ENCODE results near the gene MAN1C1. TPM values are rescaled to one million over a fixed set of nuclear protein-coding genes. Genes with fewer than 3 reads are reported as not detected.

Gene MAN1C1
- total RNA-seq, 1 experiment from 2014 or later, result 5.3 TPM

- no peak for DNase-seq (ENCODE audit: low spot score)
- in situ Hi-C loops (cut with HindIII; ENCODE audit: low sequenced_read_pairs), result no loop called here
Measured at GRCh38 chr1:25832336-25833037, 215.9 kb downstream of the MAN1C1 start.

- in situ Hi-C loops (cut with HindIII; ENCODE audit: low sequenced_read_pairs), result no loop called here
- no peak for DNase-seq (ENCODE audit: low spot score)
Measured at GRCh38 chr1:25833158-25833557, 216.6 kb downstream of the MAN1C1 start.

Other genes starting within 250 kb of the MAN1C1 start
- 0.17 and 1.6 TPM in 2 replicates for gene RHCE, start 196.0 kb upstream of the MAN1C1 start, total RNA-seq (2014; rRNA removed; shearing (Covaris generic))
- gene MACO1, start 185.9 kb upstream of the MAN1C1 start, total RNA-seq (2014; rRNA removed; shearing (Covaris generic)), result 79.2 and 84.0 TPM in 2 replicates
- 10.8 and 30.6 TPM in 2 replicates for gene LDLRAP1, start 73.2 kb upstream of the MAN1C1 start, total RNA-seq (2014; rRNA removed; shearing (Covaris generic))
- gene SELENON, start 183.4 kb downstream of the MAN1C1 start, total RNA-seq (2014; rRNA removed; shearing (Covaris generic)), result 22.8 and 31.9 TPM in 2 replicates
- gene MTFR1L, start 203.2 kb downstream of the MAN1C1 start, total RNA-seq (2014; rRNA removed; shearing (Covaris generic)), result 21.0 and 32.6 TPM in 2 replicates
- 28.9 and 29.4 TPM in 2 replicates for gene AUNIP, start 242.7 kb downstream of the MAN1C1 start, total RNA-seq (2014; rRNA removed; shearing (Covaris generic))

All from G401 (cell line).